ENCODE data around the gene AIMP2. TPM values are rescaled to one million over a fixed set of nuclear protein-coding genes. Genes with fewer than 3 reads are reported as not detected.

AIMP2 gene
- total and polyA plus RNA-seq, 4 donors = 28.7 to 41.7 (median 34.9) TPM

- Histone ChIP-seq H3K4me1 (ENCODE audit: control insufficient read depth in 4 of 4, insufficient read depth in 4 of 4, low read length in 3 of 4) (peaks cover 0 to 3% (median 0%) of the 10 kb centered on the region in 4 donors), H3K27ac (ENCODE audit: low read depth in 1 of 2, low read length in 2 of 2) (no peak overlapping the region), H3K9me3 (ENCODE audit: control insufficient read depth in 4 of 4, low read length in 3 of 4) (no peaks in the 10 kb centered on the region), H3K27me3 (ENCODE audit: control insufficient read depth in 4 of 4, insufficient read depth in 4 of 4, low read length in 3 of 4) (no peaks in the 10 kb centered on the region), H3K4me3 (ENCODE audit: low read depth in 1 of 3, low read length in 3 of 3) (no peak overlapping the region), H3K36me3 (ENCODE audit: control insufficient read depth in 4 of 4, insufficient read depth in 3 of 4, low read depth in 1 of 4, low read length in 3 of 4) (peaks cover 9 to 60% (median 39%) of the 10 kb centered on the region in 4 donors), H3K9ac (ENCODE audit: low read depth in 1 of 2, low read length in 2 of 2) (no peak overlapping the region)
- TF ChIP-seq FOXA1 (IDR thresholded peaks at IDR 0.05) (no peak), HNF4A (conservative IDR thresholded peaks at IDR 0.05) (no peak), ATF3 (IDR thresholded peaks at IDR 0.05) (no peak)
- WGBS = 96% methylated on average over 3 of the region's 3 CpGs
- no peak for DNase-seq (ENCODE audit: low spot score)
Observed at GRCh38 chr7:6031567-6031966, 22.5 kb downstream of the AIMP2 start.

GRCh38 chr7:6032167-6032566, 23.1 kb downstream of the AIMP2 start:
- Histone ChIP-seq H3K27me3 (ENCODE audit: control insufficient read depth in 4 of 4, insufficient read depth in 4 of 4, low read length in 3 of 4) (no peaks in the 10 kb centered on the region), H3K4me3 (ENCODE audit: low read depth in 1 of 3, low read length in 3 of 3) (no peak overlapping the region), H3K36me3 (ENCODE audit: control insufficient read depth in 4 of 4, insufficient read depth in 3 of 4, low read depth in 1 of 4, low read length in 3 of 4) (peaks cover 7 to 60% (median 39%) of the 10 kb centered on the region in 4 donors), H3K27ac (ENCODE audit: low read depth in 1 of 2, low read length in 2 of 2) (no peak overlapping the region), H3K4me1 (ENCODE audit: control insufficient read depth in 4 of 4, insufficient read depth in 4 of 4, low read length in 3 of 4) (peaks cover 0 to 3% (median 0%) of the 10 kb centered on the region in 4 donors), H3K9me3 (ENCODE audit: control insufficient read depth in 4 of 4, low read length in 3 of 4) (no peaks in the 10 kb centered on the region), H3K9ac (ENCODE audit: low read depth in 1 of 2, low read length in 2 of 2) (no peak overlapping the region)
- TF ChIP-seq JUND (IDR thresholded peaks at IDR 0.05) = no peak
- TF ChIP-seq RAD21 (IDR thresholded peaks at IDR 0.05) = no peak
- no peak for TF ChIP-seq ZBTB33 (IDR thresholded peaks at IDR 0.05)
- TF ChIP-seq RXRA (IDR thresholded peaks at IDR 0.05) = no peak
- no peak for TF ChIP-seq SP1 (IDR thresholded peaks at IDR 0.05)
- no peak for TF ChIP-seq REST (IDR thresholded peaks at IDR 0.05)
- no peak for TF ChIP-seq NR2F2 (IDR thresholded peaks at IDR 0.05)
- no peak for TF ChIP-seq TAF1 (conservative IDR thresholded peaks at IDR 0.05)
- no peak for TF ChIP-seq EGR1 (IDR thresholded peaks at IDR 0.05; ENCODE audit: low read depth in 2 of 2)
- no peak for TF ChIP-seq FOXA2 (IDR thresholded peaks at IDR 0.05)
- no peak for TF ChIP-seq MAX (IDR thresholded peaks at IDR 0.05)
- TF ChIP-seq HNF4A (conservative IDR thresholded peaks at IDR 0.05) = no peak
- no peak for TF ChIP-seq CTCF (IDR thresholded peaks at IDR 0.05; ENCODE audit: low read depth, low read length, missing input control)
- TF ChIP-seq HNF4G (IDR thresholded peaks at IDR 0.05) = no peak
- TF ChIP-seq GABPA (IDR thresholded peaks at IDR 0.05 in 1 of 2, conservative IDR thresholded peaks at IDR 0.05 in 1 of 2) = no peak
- TF ChIP-seq FOXA1 (IDR thresholded peaks at IDR 0.05) = no peak
- no peak for TF ChIP-seq YY1 (IDR thresholded peaks at IDR 0.05)
- 83% methylated on average over 5 of the region's 5 CpGs for WGBS
- no peak for DNase-seq (ENCODE audit: low spot score)

Measured in liver (tissue), 9 donors.